HCT116 (cell line): Measurements from ENCODE around the gene PYROXD2. TPM values are rescaled to one million over a fixed set of nuclear protein-coding genes. Genes with fewer than 3 reads are reported as not detected.

Source experiments
- ATAC-seq: fragments of 200-7000 bp; cut with Tn5 transposase; 2 replicates; pipeline ENCODE4 v1.9.1; 2020; ENCODE audit warnings: mild to moderate bottlenecking, moderate library complexity
- BruUV-seq: library from RNA; stranded (reverse); fragments of 400-500 nt; replicated peaks from 2 replicates; lab custom pipeline; 2021; lab: Mats Ljungman, UMichigan
- CTCF ChIA-PET: fragments of 300-600 bp; sonication (Branson Sonifier 250); formaldehyde crosslinking; loops from one replicate; lab custom pipeline; 2021; ENCODE audit warnings: antibody characterized with exemption; lab: Charles Lee
- POLR2A ChIA-PET: fragments of 300-600, 350-600 bp; sonication (Branson Sonifier 250); formaldehyde crosslinking; loops from one replicate; lab custom pipeline; 2021; ENCODE audit warnings: antibody characterized with exemption; lab: Charles Lee
- RAD21 ChIA-PET, 2 experiments: fragments of 300-600 bp; sonication (Branson Sonifier 250); formaldehyde crosslinking; loops; one replicate each; lab custom pipeline; 2023; ENCODE audit warnings: low total read pairs in 2 of 2; ENCODE audit not compliant: uncharacterized antibody in 2 of 2, unreplicated experiment in 2 of 2, low non-redundant PET in 1 of 2; lab: Charles Lee
- DNase-seq: peaks from one replicate; pipeline ENCODE4 v3.0.0-alpha.2; 2010; ENCODE audit warnings: low read depth, low spot score
- H2AFZ ChIP-seq: fragments of 200-600 bp; shearing (Covaris generic), sonication (generic); 2 replicates; pipeline ENCODE4 v1.6.1; 2017; ENCODE audit warnings: low read depth, mixed run types, mixed read lengths, antibody characterized with exemption, low read length; ENCODE audit not compliant: poor library complexity, severe bottlenecking
- H3K27ac ChIP-seq: 2 replicates; pipeline ENCODE4 v1.5.1; 2012; ENCODE audit warnings: low read depth, low read length
- H3K27me3 ChIP-seq: fragments of 200-600 bp; sonication (generic); 2 replicates; pipeline ENCODE4 v1.6.1; 2016; ENCODE audit warnings: mixed run types, low read length, mixed read lengths; ENCODE audit not compliant: insufficient read depth
- H3K36me3 ChIP-seq, 2 experiments: fragments of 200-500 bp in 1 of 2; fragments of 200-600 bp in 1 of 2; sonication (Bioruptor generic) in 1 of 2; sonication (generic) in 1 of 2; 2 replicates each; pipeline versions ENCODE4 v1.5.1 to v1.6.1; 2014 to 2016; ENCODE audit warnings: low read length in 2 of 2, inconsistent platforms in 1 of 2, mixed read lengths in 1 of 2, mixed run types in 1 of 2; ENCODE audit not compliant: insufficient read depth in 2 of 2, control insufficient read depth in 1 of 2
- H3K4me1 ChIP-seq, 2 experiments: fragments of 200-600 bp in 1 of 2; sonication (generic) in 1 of 2; 2 replicates each; pipeline versions ENCODE4 v1.5.1 to v1.6.1; 2012 to 2017; ENCODE audit warnings: low read length in 2 of 2, inconsistent platforms in 1 of 2, mild to moderate bottlenecking in 1 of 2, mixed read lengths in 1 of 2, mixed run types in 1 of 2, moderate library complexity in 1 of 2; ENCODE audit not compliant: insufficient read depth in 2 of 2, control insufficient read depth in 1 of 2
- H3K4me2 ChIP-seq: fragments of 200-600 bp; sonication (generic); 2 replicates; pipeline ENCODE4 v1.6.1; 2017; ENCODE audit warnings: mixed run types, low read length, mixed read lengths
- H3K4me3 ChIP-seq, 2 experiments: fragments of 200-600 bp in 1 of 2; sonication (generic) in 1 of 2; replicated peaks in 1 of 2; 2 replicates each; pipeline ENCODE4 v1.5.1; 2011 to 2016; ENCODE audit warnings: low read length in 2 of 2, control low read depth in 1 of 2, low read depth in 1 of 2, mild to moderate bottlenecking in 1 of 2, mixed read lengths in 1 of 2, mixed run types in 1 of 2
- H3K79me2 ChIP-seq: fragments of 200-600 bp; sonication (generic); 2 replicates; pipeline ENCODE4 v1.6.1; 2017; ENCODE audit warnings: mild to moderate bottlenecking, mixed run types, low read length, moderate library complexity, mixed read lengths; ENCODE audit not compliant: insufficient read depth
- H3K9ac ChIP-seq: fragments of 200-600 bp; sonication (generic); 2 replicates; pipeline ENCODE4 v1.6.1; 2016; ENCODE audit warnings: low read length, mixed read lengths
- H3K9me2 ChIP-seq: fragments of 200-600 bp; sonication (generic), shearing (Covaris generic); 2 replicates; pipeline ENCODE4 v1.6.1; 2017; ENCODE audit warnings: mixed run types, mild to moderate bottlenecking, moderate library complexity; ENCODE audit not compliant: insufficient read depth
- H3K9me3 ChIP-seq, 2 experiments: fragments of 200-500 bp in 1 of 2; fragments of 200-600 bp in 1 of 2; sonication (Bioruptor generic) in 1 of 2; sonication (generic) in 1 of 2; 2 replicates each; pipeline ENCODE4 v1.6.1; 2014 to 2017; ENCODE audit warnings: low read length in 2 of 2, mixed read lengths in 2 of 2, inconsistent platforms in 1 of 2, low read depth in 1 of 2, mild to moderate bottlenecking in 1 of 2, mixed run types in 1 of 2, moderate library complexity in 1 of 2; ENCODE audit not compliant: control insufficient read depth in 1 of 2, insufficient read depth in 1 of 2
- H4K20me1 ChIP-seq: fragments of 200-600 bp; sonication (generic), shearing (Covaris generic); 2 replicates; pipeline ENCODE4 v1.6.1; 2017; ENCODE audit warnings: mixed run types, mild to moderate bottlenecking, moderate library complexity; ENCODE audit not compliant: insufficient read depth
- CEBPB ChIP-seq: IDR thresholded peaks from 2 replicates; pipeline ENCODE4 v1.6.1; 2012; ENCODE audit warnings: low read depth
- EGR1 ChIP-seq: IDR thresholded peaks from 2 replicates; pipeline ENCODE4 v1.6.1; 2012; ENCODE audit warnings: low read depth
- JUND ChIP-seq: IDR thresholded peaks from 2 replicates; pipeline ENCODE4 v1.6.1; 2012
- MAX ChIP-seq: IDR thresholded peaks from 2 replicates; pipeline ENCODE4 v1.6.1; 2012
- POLR2A ChIP-seq: IDR thresholded peaks from 2 replicates; pipeline ENCODE4 v1.7.0; 2011; ENCODE audit warnings: borderline replicate concordance; ENCODE audit not compliant: insufficient read depth, insufficient read length; ENCODE audit errors: extremely low read depth
- RAD21 ChIP-seq: IDR thresholded peaks from 2 replicates; pipeline ENCODE4 v1.6.1; 2012; ENCODE audit warnings: low read depth, mild to moderate bottlenecking
- REST ChIP-seq: IDR thresholded peaks from 2 replicates; pipeline ENCODE4 v1.6.1; 2012; ENCODE audit warnings: low read depth
- ZBTB33 ChIP-seq: IDR thresholded peaks from 2 replicates; pipeline ENCODE4 v1.6.1; 2011; ENCODE audit warnings: mild to moderate bottlenecking, low read length, moderate library complexity; ENCODE audit not compliant: insufficient replicate concordance; ENCODE audit errors: extremely low read depth
- intact Hi-C: fragments of 100-400 bp; cut with micrococcal nuclease; formaldehyde crosslinking; loops from 2 replicates; pipeline ENCODE4 v1.10.0; 2022
- total RNA-seq: library from RNA; stranded (reverse); gene quantifications from one replicate; pipeline ENCODE4 v1.2.1, GENCODE V29; 2021; ENCODE audit not compliant: unreplicated experiment

Gene PYROXD2
- total RNA-seq, 1 experiment from 2014 or later = 14.2 TPM

DNA sequence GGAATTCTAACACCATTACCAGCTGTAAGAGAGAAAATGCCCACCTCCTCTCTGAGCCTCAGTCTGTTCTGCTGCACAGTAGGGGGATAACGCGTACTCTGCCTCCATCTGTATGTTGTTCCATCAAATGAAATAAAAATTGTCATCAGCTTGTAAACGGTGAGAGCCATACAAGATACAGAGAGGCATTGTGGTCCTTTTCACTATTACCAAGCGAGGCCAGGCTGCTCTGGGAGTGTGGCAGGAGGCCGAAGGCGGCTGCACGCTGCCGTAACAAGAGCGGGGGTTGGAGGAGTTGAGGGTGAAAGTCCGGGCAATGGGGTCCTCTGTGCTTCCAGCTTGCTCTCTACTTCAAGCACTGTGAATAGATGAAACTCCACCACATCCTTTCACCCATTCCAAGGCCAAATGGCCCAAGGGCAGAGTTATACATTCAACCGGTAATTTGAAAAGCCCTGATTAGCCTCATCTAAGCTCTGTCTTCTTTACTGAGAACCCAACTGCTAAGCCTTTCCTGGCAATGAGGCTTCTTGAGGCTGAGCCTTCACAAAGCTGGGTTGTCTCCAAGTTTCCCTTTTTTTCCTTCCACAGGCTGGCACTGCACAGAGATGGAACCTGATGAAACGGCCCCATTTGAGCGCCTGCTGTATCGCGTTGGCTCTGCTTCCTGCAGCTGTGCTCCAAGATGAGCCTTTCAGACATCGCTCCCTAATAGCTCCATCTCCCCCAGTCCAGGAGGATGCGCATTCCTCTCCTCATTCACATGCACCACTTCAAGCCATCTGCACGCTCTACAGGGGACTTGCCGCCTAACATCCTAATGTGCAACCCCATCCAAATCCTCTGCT is 47.2 kb downstream of the PYROXD2 start:
- Histone ChIP-seq H3K4me1 (no peaks in the 10 kb centered on the region), H3K36me3 (no peaks in the 10 kb centered on the region), H3K27ac (no peak overlapping the region), H2AFZ (no peak overlapping the region), H3K9me2 (no peaks in the 10 kb centered on the region), H3K27me3 (no peaks in the 10 kb centered on the region), H3K4me2 (no peak overlapping the region), H4K20me1 (no peaks in the 10 kb centered on the region), H3K4me3 (no peak overlapping the region), H3K79me2 (no peaks in the 10 kb centered on the region), H3K9me3 (no peaks in the 10 kb centered on the region), H3K9ac (no peak overlapping the region)
- TF ChIP-seq REST (no peak), JUND (no peak), MAX (no peak), CEBPB (no peak), POLR2A (no peak), EGR1 (no peak), RAD21 (no peak), ZBTB33 (no peak)
- POLR2A ChIA-PET = no interaction called here
- no TSS peak for BruUV-seq
- intact Hi-C loops = no loop called here
- no peak for DNase-seq
- ATAC-seq = no peak
- CTCF ChIA-PET = no interaction called here
- RAD21 ChIA-PET = no interaction called here
